A549 (cell line): Measurements from ENCODE around the gene PISD. TPM values are rescaled to one million over a fixed set of nuclear protein-coding genes. Genes with fewer than 3 reads are reported as not detected.

Source experiments
- ATAC-seq, 2 experiments: fragments of 200-7000 bp in 1 of 2; fragments of >200 bp in 1 of 2; cut with Nextera tagmentation in 1 of 2; cut with Tn5 transposase in 1 of 2; 3 replicates each; pipeline versions ENCODE4 v1.8.0 to v1.9.1; 2018 to 2020; ENCODE audit warnings: mild to moderate bottlenecking in 1 of 2, moderate library complexity in 1 of 2
- CTCF ChIA-PET: fragments of 300-600 bp; sonication (Branson Sonifier 250); formaldehyde crosslinking; extraction: SDS; loops from one replicate; lab custom pipeline; 2021; ENCODE audit warnings: antibody characterized with exemption, inconsistent platforms; lab: Yijun Ruan, JAX
- POLR2A ChIA-PET: fragments of 350-600 bp; formaldehyde crosslinking; extraction: SDS; loops from one replicate; lab custom pipeline; 2021; ENCODE audit warnings: antibody characterized with exemption, inconsistent platforms; lab: Yijun Ruan, JAX
- DNase-seq, 2 experiments: peaks; one replicate each; pipeline versions ENCODE4 v3.0.0 to v3.0.0-alpha.2; 2011 to 2016; ENCODE audit warnings: low read depth in 1 of 2, low spot score in 1 of 2
- FAIRE-seq: peaks from 2 replicates; lab custom pipeline; 2011; peaks lifted over from hg19 to GRCh38; lab: Jason Lieb, UNC
- H3K27ac ChIP-seq, 2 experiments: fragments of >200 bp; sonication (Bioruptor Twin); formaldehyde crosslinking; 3 replicates each; pipeline ENCODE4 v1.5.1; 2016 to 2017
- H3K4me1 ChIP-seq: fragments of >200 bp; sonication (Bioruptor Twin); formaldehyde crosslinking; 3 replicates; pipeline ENCODE4 v1.6.1; 2016
- H3K4me2 ChIP-seq: fragments of >200 bp; sonication (Bioruptor Twin); formaldehyde crosslinking; 3 replicates; pipeline ENCODE4 v1.6.1; 2016
- H3K4me3 ChIP-seq: fragments of >200 bp; sonication (Bioruptor Twin); formaldehyde crosslinking; 3 replicates; pipeline ENCODE4 v1.5.1; 2016
- H3K9me3 ChIP-seq: fragments of >200 bp; sonication (Bioruptor Twin); formaldehyde crosslinking; 3 replicates; pipeline ENCODE4 v1.6.1; 2016
- ATOH8 ChIP-seq: fragments of 250-450 bp; sonication (Bioruptor Pico); IDR thresholded peaks from 2 replicates; pipeline ENCODE4 v1.5.0; 2020; ENCODE audit warnings: low read depth, mild to moderate bottlenecking, moderate library complexity
- BCL3 ChIP-seq: fragments of >200 bp; sonication (Bioruptor Twin); formaldehyde crosslinking; IDR thresholded peaks from 3 replicates; pipeline ENCODE4 v1.6.1; 2016
- CEBPB ChIP-seq, 2 experiments: fragments of >200 bp in 1 of 2; sonication (Bioruptor Twin) in 1 of 2; formaldehyde crosslinking in 1 of 2; IDR thresholded peaks; 2 replicates each; pipeline ENCODE4 v1.6.1; 2012 to 2016
- CHD2 ChIP-seq: fragments of 150-350 bp; IDR thresholded peaks from 2 replicates; pipeline ENCODE4 v1.6.1; 2014; ENCODE audit warnings: low read length; ENCODE audit not compliant: partially characterized antibody
- EHF ChIP-seq: fragments of 250-450 bp; sonication (Bioruptor Pico); IDR thresholded peaks from 2 replicates; pipeline ENCODE4 v1.5.0; 2020; ENCODE audit warnings: mild to moderate bottlenecking
- ESRRA ChIP-seq: fragments of 150-350 bp; IDR thresholded peaks from 2 replicates; pipeline ENCODE4 v1.6.1; 2014; ENCODE audit warnings: mild to moderate bottlenecking, low read length, borderline replicate concordance
- FOXS1 ChIP-seq: fragments of 250-450 bp; sonication (Bioruptor Pico); IDR thresholded peaks from 2 replicates; pipeline ENCODE4 v1.5.0; 2020; ENCODE audit warnings: mild to moderate bottlenecking, moderate library complexity
- HDAC2 ChIP-seq: fragments of 200-600 bp; sonication (generic); IDR thresholded peaks from 2 replicates; pipeline ENCODE4 v1.6.1; 2016
- HES2 ChIP-seq: fragments of >200 bp; sonication (Bioruptor Twin); formaldehyde crosslinking; IDR thresholded peaks from 2 replicates; pipeline ENCODE4 v1.6.1; 2016
- HEYL ChIP-seq: fragments of 250-450 bp; sonication (Bioruptor Pico); IDR thresholded peaks from 2 replicates; pipeline ENCODE4 v1.8.0; 2021; ENCODE audit warnings: mild to moderate bottlenecking, moderate library complexity
- HOXB5 ChIP-seq: fragments of 250-450 bp; sonication (Bioruptor Pico); IDR thresholded peaks from 2 replicates; pipeline ENCODE4 v1.5.0; 2020; ENCODE audit warnings: mild to moderate bottlenecking, moderate library complexity
- JUN ChIP-seq, 2 experiments: fragments of >200 bp; sonication (Bioruptor Twin); formaldehyde crosslinking; IDR thresholded peaks; 2 replicates in 1 of 2; 3 replicates in 1 of 2; pipeline ENCODE4 v1.6.1; 2016 to 2017
- KDM5A ChIP-seq: fragments of 200-600 bp; sonication (generic); IDR thresholded peaks from 2 replicates; pipeline ENCODE4 v1.6.1; 2016; ENCODE audit warnings: antibody characterized with exemption, mild to moderate bottlenecking
- MAX ChIP-seq: IDR thresholded peaks from 2 replicates; pipeline ENCODE4 v1.6.1; 2012
- MYC ChIP-seq: IDR thresholded peaks from 2 replicates; pipeline ENCODE4 v1.6.1; 2012; ENCODE audit warnings: mild to moderate bottlenecking, inconsistent platforms, low read length, improper control_type of control experiment, borderline replicate concordance
- NPAS2 ChIP-seq: fragments of 250-450 bp; sonication (Bioruptor Pico); IDR thresholded peaks from 2 replicates; pipeline ENCODE4 v1.8.0; 2022; ENCODE audit warnings: mild to moderate bottlenecking, moderate library complexity, borderline replicate concordance
- REST ChIP-seq: fragments of 200-600 bp; sonication (generic); IDR thresholded peaks from 2 replicates; pipeline ENCODE4 v1.6.1; 2016; ENCODE audit warnings: antibody characterized with exemption, mild to moderate bottlenecking, moderate library complexity
- SREBF2 ChIP-seq: fragments of 450-650 bp; IDR thresholded peaks from 2 replicates; pipeline ENCODE4 v1.6.1; 2014; ENCODE audit warnings: mild to moderate bottlenecking, moderate library complexity
- TP53 ChIP-seq: fragments of 250-450 bp; sonication (Bioruptor Pico); IDR thresholded peaks from 2 replicates; pipeline ENCODE4 v1.5.0; 2021; ENCODE audit warnings: mild to moderate bottlenecking, moderate library complexity
- ZFP36 ChIP-seq: fragments of 450-650 bp; IDR thresholded peaks from 2 replicates; pipeline ENCODE4 v1.6.1; 2014; ENCODE audit warnings: borderline replicate concordance; ENCODE audit not compliant: partially characterized antibody
- ZNF302 ChIP-seq: fragments of 250-450 bp; sonication (Bioruptor Pico); IDR thresholded peaks from 2 replicates; pipeline ENCODE4 v1.9.0; 2021; ENCODE audit warnings: inconsistent platforms, mild to moderate bottlenecking, moderate library complexity
- WGBS: methylation state at CpG from one replicate; pipeline ENCODE4 v1.1.6; 2017; ENCODE audit errors: missing lambda C conversion rate; 5-methylcytosine and 5-hydroxymethylcytosine counted together
- polyA plus RNA-seq, 4 experiments: library from polyadenylated mRNA; depleted of rRNA in 3 of 4; stranded (reverse); fragments of >200 nt; fragmentation: RNase III in 1 of 4; extraction: RNeasy Plus Mini Kit Qiagen cat#74134 plus additional on column Dnase treatment in 1 of 4; gene quantifications; 2 replicates in 3 of 4; 3 replicates in 1 of 4; pipeline ENCODE4 v1.2.3, GENCODE V29; 2011 to 2017
- TF ChIP-seq, protein P1 (sequence below): fragments of 150-350 bp; IDR thresholded peaks from 2 replicates; pipeline ENCODE4 v1.6.1; 2014; ENCODE audit warnings: low read depth, mild to moderate bottlenecking, low read length
- TF ChIP-seq, protein P2 (sequence below): fragments of 450-650 bp; IDR thresholded peaks from 2 replicates; pipeline ENCODE4 v1.6.1; 2014; ENCODE audit warnings: antibody characterized with exemption

PISD gene
- polyA plus RNA-seq, 2 of the 4 experiments (the other 2 are of a cell fraction), result 11.0 to 17.3 TPM

- no peak for ATAC-seq
- Histone ChIP-seq H3K4me1 (no peaks in the 10 kb centered on the region), H3K27ac (no peak overlapping the region), H3K9me3 (no peaks in the 10 kb centered on the region), H3K4me3 (no peak overlapping the region), H3K4me2 (no peak overlapping the region)
- DNase-seq, result no peak
- no peak for FAIRE-seq
- ChIA-PET POLR2A (no interaction called here), CTCF (no interaction called here)
- WGBS, result 77% methylated on average over 5 of the region's 5 CpGs
- no peak for TF ChIP-seq JUN (IDR thresholded peaks at IDR 0.05)
- TF ChIP-seq KDM5A, result no peak
- TF ChIP-seq HOXB5 (CRISPR knock-in tag), result no peak
- TF ChIP-seq CEBPB (IDR thresholded peaks at IDR 0.05), result no peak
- TF ChIP-seq MYC, result no peak
- TF ChIP-seq ZFP36, result no peak
- no peak for TF ChIP-seq FOXS1 (CRISPR knock-in tag)
- TF ChIP-seq ZNF302 (CRISPR knock-in tag), result no peak
- TF ChIP-seq HEYL, result no peak
- TF ChIP-seq NPAS2 (CRISPR knock-in tag), result no peak
- TF ChIP-seq, protein P1, sequence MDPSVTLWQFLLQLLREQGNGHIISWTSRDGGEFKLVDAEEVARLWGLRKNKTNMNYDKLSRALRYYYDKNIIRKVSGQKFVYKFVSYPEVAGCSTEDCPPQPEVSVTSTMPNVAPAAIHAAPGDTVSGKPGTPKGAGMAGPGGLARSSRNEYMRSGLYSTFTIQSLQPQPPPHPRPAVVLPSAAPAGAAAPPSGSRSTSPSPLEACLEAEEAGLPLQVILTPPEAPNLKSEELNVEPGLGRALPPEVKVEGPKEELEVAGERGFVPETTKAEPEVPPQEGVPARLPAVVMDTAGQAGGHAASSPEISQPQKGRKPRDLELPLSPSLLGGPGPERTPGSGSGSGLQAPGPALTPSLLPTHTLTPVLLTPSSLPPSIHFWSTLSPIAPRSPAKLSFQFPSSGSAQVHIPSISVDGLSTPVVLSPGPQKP, result no peak
- no peak for TF ChIP-seq SREBF2
- no peak for TF ChIP-seq HES2
- TF ChIP-seq, protein P2, sequence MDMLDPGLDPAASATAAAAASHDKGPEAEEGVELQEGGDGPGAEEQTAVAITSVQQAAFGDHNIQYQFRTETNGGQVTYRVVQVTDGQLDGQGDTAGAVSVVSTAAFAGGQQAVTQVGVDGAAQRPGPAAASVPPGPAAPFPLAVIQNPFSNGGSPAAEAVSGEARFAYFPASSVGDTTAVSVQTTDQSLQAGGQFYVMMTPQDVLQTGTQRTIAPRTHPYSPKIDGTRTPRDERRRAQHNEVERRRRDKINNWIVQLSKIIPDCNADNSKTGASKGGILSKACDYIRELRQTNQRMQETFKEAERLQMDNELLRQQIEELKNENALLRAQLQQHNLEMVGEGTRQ, result no peak
Observed at GRCh38 chr22:31572939-31573338, 89.1 kb downstream of the PISD start.

DNA sequence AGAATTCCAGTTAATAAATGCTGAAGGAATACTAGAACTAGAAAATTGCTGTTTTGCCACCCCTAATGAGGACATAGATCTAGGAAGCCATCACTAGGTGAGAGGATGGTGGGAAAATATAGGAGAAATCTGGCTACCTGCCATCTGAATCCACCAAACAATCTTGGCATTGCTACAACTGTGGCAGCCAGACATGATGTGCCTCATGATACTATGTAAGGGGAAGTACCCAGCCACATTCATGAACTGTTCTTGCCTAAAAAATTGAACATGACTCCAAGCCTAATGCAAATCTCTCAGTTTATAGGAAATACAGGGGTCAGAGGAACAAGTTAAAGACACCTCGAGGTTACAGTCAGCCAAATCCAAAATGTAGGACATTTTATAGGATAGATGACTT lies 92.9 kb downstream of the PISD start:
- no peak for DNase-seq

More for the DNA sequence above, 92.9 kb downstream of the PISD start:
- ChIA-PET POLR2A (no interaction called here), CTCF (no interaction called here)
- TF ChIP-seq BCL3 (no peak), KDM5A (no peak), MAX (no peak), EHF (CRISPR knock-in tag) (no peak), ESRRA (no peak), REST (no peak), TP53 (no peak), HDAC2 (no peak), MYC (no peak), FOXS1 (CRISPR knock-in tag) (no peak), CHD2 (no peak), ATOH8 (CRISPR knock-in tag) (no peak), CEBPB (IDR thresholded peaks at IDR 0.05) (no peak)
- H3K4me2 ChIP-seq, result no peak overlapping the region
- FAIRE-seq (no peak), ATAC-seq (no peak)
- H3K4me1 ChIP-seq, result no peaks in the 10 kb centered on the region
- no peak overlapping the region for H3K4me3 ChIP-seq
- H3K27ac ChIP-seq, result no peak overlapping the region
- no peaks in the 10 kb centered on the region for H3K9me3 ChIP-seq
- WGBS, result 56% methylated on average over 1 of the region's 1 CpG
